WERI-Rb-1 (cell line): Measurements from ENCODE around the gene VIT.

Experiments used
- DNase-seq: peaks from one replicate; pipeline ENCODE4 v3.0.0-alpha.2; 2020
- H3K27ac ChIP-seq: fragments of 250-450 bp; sonication (Bioruptor Pico); 2 replicates; pipeline ENCODE4 v1.5.1; 2020; ENCODE audit warnings: mild to moderate bottlenecking, moderate library complexity
- H3K27me3 ChIP-seq: fragments of 250-450 bp; sonication (Bioruptor Pico); 2 replicates; pipeline ENCODE4 v1.5.1; 2021; ENCODE audit warnings: mild to moderate bottlenecking, low read depth, moderate library complexity; ENCODE audit not compliant: insufficient read depth, severe bottlenecking
- H3K36me3 ChIP-seq: fragments of 250-450 bp; sonication (Bioruptor Pico); 2 replicates; pipeline ENCODE4 v1.5.1; 2020; ENCODE audit warnings: mild to moderate bottlenecking, moderate library complexity
- H3K4me3 ChIP-seq: 2 replicates; pipeline ENCODE4 v1.5.1; 2011; ENCODE audit warnings: low read depth, mild to moderate bottlenecking, control low read depth, low read length
- H3K9me3 ChIP-seq: fragments of 250-450 bp; sonication (Bioruptor Pico); 2 replicates; pipeline ENCODE4 v1.5.1; 2021; ENCODE audit warnings: mild to moderate bottlenecking, moderate library complexity; ENCODE audit not compliant: severe bottlenecking
- TF ChIP-seq, protein P1 (sequence below): IDR thresholded peaks from 2 replicates; pipeline ENCODE4 v1.5.1; 2011; ENCODE audit warnings: low read depth, mild to moderate bottlenecking, control low read depth, inconsistent platforms, low read length

VIT gene

GRCh38 chr2:36792951-36793350 lies 96.4 kb downstream of the VIT start:
- Histone ChIP-seq H3K27me3 (no peaks in the 10 kb centered on the region), H3K9me3 (no peaks in the 10 kb centered on the region), H3K4me3 (no peak overlapping the region), H3K27ac (no peak overlapping the region), H3K36me3 (no peaks in the 10 kb centered on the region)
- DNase-seq, result no peak
- TF ChIP-seq, protein P1, sequence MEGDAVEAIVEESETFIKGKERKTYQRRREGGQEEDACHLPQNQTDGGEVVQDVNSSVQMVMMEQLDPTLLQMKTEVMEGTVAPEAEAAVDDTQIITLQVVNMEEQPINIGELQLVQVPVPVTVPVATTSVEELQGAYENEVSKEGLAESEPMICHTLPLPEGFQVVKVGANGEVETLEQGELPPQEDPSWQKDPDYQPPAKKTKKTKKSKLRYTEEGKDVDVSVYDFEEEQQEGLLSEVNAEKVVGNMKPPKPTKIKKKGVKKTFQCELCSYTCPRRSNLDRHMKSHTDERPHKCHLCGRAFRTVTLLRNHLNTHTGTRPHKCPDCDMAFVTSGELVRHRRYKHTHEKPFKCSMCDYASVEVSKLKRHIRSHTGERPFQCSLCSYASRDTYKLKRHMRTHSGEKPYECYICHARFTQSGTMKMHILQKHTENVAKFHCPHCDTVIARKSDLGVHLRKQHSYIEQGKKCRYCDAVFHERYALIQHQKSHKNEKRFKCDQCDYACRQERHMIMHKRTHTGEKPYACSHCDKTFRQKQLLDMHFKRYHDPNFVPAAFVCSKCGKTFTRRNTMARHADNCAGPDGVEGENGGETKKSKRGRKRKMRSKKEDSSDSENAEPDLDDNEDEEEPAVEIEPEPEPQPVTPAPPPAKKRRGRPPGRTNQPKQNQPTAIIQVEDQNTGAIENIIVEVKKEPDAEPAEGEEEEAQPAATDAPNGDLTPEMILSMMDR, result no peak

DNA sequence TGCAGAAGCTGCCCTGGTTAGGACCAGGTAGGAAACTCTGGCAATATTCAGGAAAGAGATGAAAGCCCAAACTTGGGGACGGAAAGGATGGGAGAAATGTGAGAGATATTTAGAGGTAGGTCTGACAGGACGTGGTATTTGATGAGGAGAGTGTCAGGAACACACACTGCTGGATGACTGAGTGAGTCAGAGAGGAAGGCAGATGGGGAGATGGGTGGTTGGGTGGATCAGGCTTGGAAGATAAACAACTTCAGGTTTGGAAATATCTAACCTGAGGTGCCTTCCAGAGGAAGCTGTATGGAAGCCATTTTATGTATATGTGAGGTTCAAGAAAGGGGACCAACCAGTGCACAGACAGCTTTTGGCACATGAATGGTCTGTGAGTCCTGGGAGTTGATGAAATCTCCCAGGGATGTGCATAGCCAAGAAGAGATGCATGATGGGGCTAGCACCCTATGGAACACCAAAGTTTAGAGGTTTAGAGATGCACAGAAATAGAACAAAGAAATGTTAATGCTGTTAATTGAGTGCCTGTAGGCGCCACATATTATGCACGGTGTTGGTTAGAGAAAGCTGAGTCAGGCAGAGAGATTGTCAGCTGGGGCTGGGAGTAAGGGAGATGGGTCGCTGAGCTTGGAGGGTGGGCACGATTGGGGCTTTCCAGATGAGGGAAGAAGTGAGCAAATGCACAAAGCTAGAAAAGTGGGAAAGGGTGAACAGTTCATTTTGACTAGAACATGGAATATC lies 101.0 kb downstream of the VIT start:
- Histone ChIP-seq H3K36me3 (no peaks in the 10 kb centered on the region), H3K4me3 (no peak overlapping the region), H3K27ac (no peak overlapping the region), H3K27me3 (no peaks in the 10 kb centered on the region), H3K9me3 (no peaks in the 10 kb centered on the region)
- no peak for DNase-seq
- TF ChIP-seq, protein P1, result no peak

- Histone ChIP-seq H3K36me3 (no peaks in the 10 kb centered on the region), H3K27ac (no peak overlapping the region), H3K27me3 (no peaks in the 10 kb centered on the region), H3K9me3 (no peaks in the 10 kb centered on the region), H3K4me3 (no peak overlapping the region)
- no peak for DNase-seq
- TF ChIP-seq, protein P1, result no peak
Observed at GRCh38 chr2:36798724-36799123, 102.2 kb downstream of the VIT start.

- H3K27me3 ChIP-seq, result no peaks in the 10 kb centered on the region
- DNase-seq, result no peak
- H3K9me3 ChIP-seq, result no peaks in the 10 kb centered on the region
- no peaks in the 10 kb centered on the region for H3K36me3 ChIP-seq
- no peak overlapping the region for H3K4me3 ChIP-seq
- TF ChIP-seq, protein P1, result no peak
- H3K27ac ChIP-seq, result no peak overlapping the region
Observed at GRCh38 chr2:36800381-36800780, 103.9 kb downstream of the VIT start.

DNA sequence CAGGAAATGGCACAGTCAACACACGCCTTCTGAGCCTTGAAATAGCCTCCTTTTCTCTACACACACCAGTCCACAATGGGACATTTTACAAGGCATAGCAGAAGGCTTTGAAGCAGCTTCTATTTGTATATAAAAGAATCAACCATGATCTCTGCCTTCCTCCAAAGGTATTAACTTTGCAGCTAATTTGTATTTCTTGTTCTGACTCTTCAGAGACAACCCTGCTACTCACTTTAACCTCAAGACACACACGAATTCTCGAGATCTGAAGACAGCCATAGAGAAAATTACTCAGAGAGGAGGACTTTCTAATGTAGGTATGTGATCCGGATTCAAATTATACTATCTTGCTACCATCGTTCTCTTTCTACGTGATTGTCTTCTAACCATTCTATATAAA lies 104.6 kb downstream of the VIT start:
- H3K27me3 ChIP-seq, result no peaks in the 10 kb centered on the region
- no peak overlapping the region for H3K27ac ChIP-seq
- no peaks in the 10 kb centered on the region for H3K9me3 ChIP-seq
- H3K4me3 ChIP-seq, result no peak overlapping the region
- DNase-seq, result no peak
- H3K36me3 ChIP-seq, result no peaks in the 10 kb centered on the region
- TF ChIP-seq, protein P1, result no peak

GRCh38 chr2:36802952-36803351 lies 106.4 kb downstream of the VIT start:
- TF ChIP-seq, protein P1, result no peak
- DNase-seq, result no peak
- Histone ChIP-seq H3K27ac (no peak overlapping the region), H3K36me3 (no peaks in the 10 kb centered on the region), H3K4me3 (no peak overlapping the region), H3K9me3 (no peaks in the 10 kb centered on the region), H3K27me3 (no peaks in the 10 kb centered on the region)
